Transverse colon (tissue), 4 donors: Measurements from ENCODE around the gene CHIT1. TPM values are rescaled to one million over a fixed set of nuclear protein-coding genes. Genes with fewer than 3 reads are reported as not detected.
"Not testable (repeated sequence)": the region's sequence is repeated elsewhere in the genome, so short reads cannot be mapped to it uniquely, and the experiment has no call there.

Source experiments
- DNase-seq: peaks from one replicate; pipeline ENCODE4 v3.0.0-alpha.2; 2019
- H3K27ac ChIP-seq, 4 donors: fragments of 200-600 bp; sonication (generic); 2 replicates each; pipeline ENCODE4 v1.5.1; 2016 to 2018; ENCODE audit warnings: inconsistent platforms in 4 of 4
- H3K27me3 ChIP-seq: fragments of 200-600 bp; sonication (generic); 2 replicates; pipeline ENCODE4 v1.5.1; 2017; ENCODE audit warnings: inconsistent platforms
- H3K36me3 ChIP-seq, 4 donors: fragments of 200-600 bp; sonication (generic); 2 replicates each; pipeline ENCODE4 v1.5.1; 2017 to 2019; ENCODE audit warnings: inconsistent platforms in 4 of 4
- H3K4me1 ChIP-seq, 4 donors: fragments of 200-600 bp; sonication (generic); 2 replicates each; pipeline ENCODE4 v1.5.1; 2017 to 2020; ENCODE audit warnings: inconsistent platforms in 4 of 4
- H3K4me3 ChIP-seq, 4 donors: fragments of 200-600 bp; sonication (generic); 1 replicate in 1 of 4; 2 replicates in 3 of 4; pipeline versions ENCODE4 v1.5.1 to v1.6.1; 2017 to 2019; ENCODE audit warnings: inconsistent platforms in 4 of 4
- H3K9me3 ChIP-seq, 2 donors: fragments of 200-600 bp; sonication (generic); 2 replicates each; pipeline ENCODE4 v1.5.1; 2017 to 2019; ENCODE audit warnings: inconsistent platforms in 2 of 2
- EP300 ChIP-seq: sonication (generic); formaldehyde crosslinking; IDR thresholded peaks from one replicate; pipeline ENCODE4 v1.6.1; 2017; ENCODE audit warnings: antibody characterized with exemption, low read depth
- POLR2A ChIP-seq: fragments of 450-650 bp; IDR thresholded peaks from one replicate; pipeline ENCODE4 v1.6.1; 2016; ENCODE audit warnings: antibody characterized with exemption, mild to moderate bottlenecking, moderate library complexity
- POLR2AphosphoS5 ChIP-seq, 3 donors: sonication (generic); formaldehyde crosslinking; IDR thresholded peaks; one replicate each; pipeline ENCODE4 v1.6.1; 2016; ENCODE audit warnings: antibody characterized with exemption in 3 of 3
- WGBS, 2 donors: methylation state at CpG; one replicate each; pipeline ENCODE4 v1.1.5; 2018; ENCODE audit warnings: low coverage in 1 of 2; 5-methylcytosine and 5-hydroxymethylcytosine counted together
- in situ Hi-C, 4 donors: fragments of 200-750 bp; cut with MboI; loops; one replicate each; pipeline versions ENCODE4 v1.15.0 to v1.15.1; 2017; ENCODE audit warnings: low sequenced_read_pairs in 3 of 4, low pct_ligation_motif_present in 1 of 4, low pct_unique_long_range_greater_than_20kb in 1 of 4
- intact Hi-C: fragments of 100-400 bp; cut with DNase I; formaldehyde crosslinking; loops from one replicate; pipeline ENCODE4 v1.15.1; 2023; ENCODE audit warnings: low total_unique reads
- total RNA-seq, 4 donors: library from RNA; depleted of rRNA; stranded (reverse); fragments of >200 nt; gene quantifications; one replicate each; pipeline ENCODE4 v1.1.0, GENCODE V29; 2016
- TF ChIP-seq, protein P1 (sequence below), 5 experiments: fragments of 200-600 bp in 3 of 5; fragments of 450-650 bp in 2 of 5; sonication (generic) in 3 of 5; IDR thresholded peaks; 1 replicate in 2 of 5; 2 replicates in 3 of 5; pipeline ENCODE4 v1.5.1; 2016 to 2017; ENCODE audit warnings: antibody characterized with exemption in 5 of 5, inconsistent platforms in 3 of 5, mild to moderate bottlenecking in 2 of 5, moderate library complexity in 1 of 5

CHIT1 gene
- total RNA-seq, 4 donors from 2014 or later, result 0.79 TPM; not detected in 3

DNA sequence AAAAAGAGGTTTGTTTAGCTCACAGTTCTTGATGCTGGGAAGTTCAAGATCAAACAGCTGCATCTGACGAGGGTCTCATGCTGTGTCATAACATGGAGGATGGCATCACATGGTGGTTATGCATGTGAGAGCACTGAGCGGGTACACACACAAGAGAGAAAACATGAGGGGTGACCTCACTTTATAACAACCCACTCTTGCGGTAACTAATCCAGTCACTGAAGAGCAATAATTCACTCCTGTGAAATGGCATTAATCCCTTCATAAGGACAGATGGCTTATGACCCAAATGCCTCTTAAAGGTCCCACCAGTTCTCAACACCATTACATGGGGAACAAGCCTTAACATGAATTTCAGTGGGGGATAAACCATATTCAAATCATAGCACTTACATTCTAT, 23.2 kb upstream of the CHIT1 start:
- TF ChIP-seq POLR2AphosphoS5 (IDR thresholded peaks at IDR 0.05) (no peak), EP300 (no peak), POLR2A (no peak)
- TF ChIP-seq, protein P1, sequence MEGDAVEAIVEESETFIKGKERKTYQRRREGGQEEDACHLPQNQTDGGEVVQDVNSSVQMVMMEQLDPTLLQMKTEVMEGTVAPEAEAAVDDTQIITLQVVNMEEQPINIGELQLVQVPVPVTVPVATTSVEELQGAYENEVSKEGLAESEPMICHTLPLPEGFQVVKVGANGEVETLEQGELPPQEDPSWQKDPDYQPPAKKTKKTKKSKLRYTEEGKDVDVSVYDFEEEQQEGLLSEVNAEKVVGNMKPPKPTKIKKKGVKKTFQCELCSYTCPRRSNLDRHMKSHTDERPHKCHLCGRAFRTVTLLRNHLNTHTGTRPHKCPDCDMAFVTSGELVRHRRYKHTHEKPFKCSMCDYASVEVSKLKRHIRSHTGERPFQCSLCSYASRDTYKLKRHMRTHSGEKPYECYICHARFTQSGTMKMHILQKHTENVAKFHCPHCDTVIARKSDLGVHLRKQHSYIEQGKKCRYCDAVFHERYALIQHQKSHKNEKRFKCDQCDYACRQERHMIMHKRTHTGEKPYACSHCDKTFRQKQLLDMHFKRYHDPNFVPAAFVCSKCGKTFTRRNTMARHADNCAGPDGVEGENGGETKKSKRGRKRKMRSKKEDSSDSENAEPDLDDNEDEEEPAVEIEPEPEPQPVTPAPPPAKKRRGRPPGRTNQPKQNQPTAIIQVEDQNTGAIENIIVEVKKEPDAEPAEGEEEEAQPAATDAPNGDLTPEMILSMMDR (IDR thresholded peaks at IDR 0.05), result no peak
- H3K4me1 ChIP-seq, result no peaks in the 10 kb centered on the region
- in situ Hi-C loops, result loop anchor here in 1 of 4 donors (25.0 kb wide), 1 partner anchor 185 kb away; no protein-coding TSS in a partner anchor

DNA sequence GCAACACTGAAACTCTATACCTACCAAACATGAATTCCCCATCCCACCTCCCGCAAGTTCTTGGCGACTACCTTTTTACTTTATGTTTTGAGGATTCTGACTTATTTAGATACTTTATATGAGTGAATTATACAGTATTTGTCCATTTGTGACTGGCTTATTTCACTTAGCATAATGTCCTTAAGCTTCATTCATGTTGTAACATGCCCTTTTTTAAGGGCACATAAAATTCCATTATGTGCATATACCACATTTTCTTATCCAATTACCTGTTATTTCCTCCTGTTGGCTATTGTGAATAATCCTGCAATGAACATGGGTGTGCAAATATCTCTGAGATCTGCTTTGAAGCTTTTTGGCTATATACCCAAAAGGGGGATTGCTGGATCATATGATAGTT, 22.0 kb upstream of the CHIT1 start:
- peaks cover 24% of the 10 kb centered on the region for H3K27me3 ChIP-seq
- intact Hi-C loops (no loop called here), in situ Hi-C loops (loop anchor here in 1 of 4 donors (25.0 kb wide), 1 partner anchor 186 kb away; no protein-coding TSS in a partner anchor)
- H3K9me3 ChIP-seq, result no peaks in the 10 kb centered on the region
- H3K27ac ChIP-seq, result no peak overlapping the region
- 90 to 96% methylated on average over 2 of the region's 2 CpGs for WGBS, 2 donors
- H3K4me1 ChIP-seq, result no peaks in the 10 kb centered on the region
- no peak overlapping the region for H3K4me3 ChIP-seq
- no peak for DNase-seq
- H3K36me3 ChIP-seq, result no peaks in the 10 kb centered on the region
- no peak for TF ChIP-seq POLR2AphosphoS5 (IDR thresholded peaks at IDR 0.05)
- no peak for TF ChIP-seq POLR2A
- TF ChIP-seq EP300, result no peak
- TF ChIP-seq, protein P1 (IDR thresholded peaks at IDR 0.05), result no peak

More for the DNA sequence above, 23.2 kb upstream of the CHIT1 start:
- Histone ChIP-seq H3K27me3 (peaks cover 24% of the 10 kb centered on the region), H3K4me3 (no peak overlapping the region), H3K27ac (no peak overlapping the region), H3K9me3 (no peaks in the 10 kb centered on the region), H3K36me3 (no peaks in the 10 kb centered on the region)
- intact Hi-C loops, result no loop called here
- WGBS, 2 donors, result 81 to 93% methylated on average over 2 to 3 of the region's 3 CpGs
- DNase-seq, result no peak

DNA sequence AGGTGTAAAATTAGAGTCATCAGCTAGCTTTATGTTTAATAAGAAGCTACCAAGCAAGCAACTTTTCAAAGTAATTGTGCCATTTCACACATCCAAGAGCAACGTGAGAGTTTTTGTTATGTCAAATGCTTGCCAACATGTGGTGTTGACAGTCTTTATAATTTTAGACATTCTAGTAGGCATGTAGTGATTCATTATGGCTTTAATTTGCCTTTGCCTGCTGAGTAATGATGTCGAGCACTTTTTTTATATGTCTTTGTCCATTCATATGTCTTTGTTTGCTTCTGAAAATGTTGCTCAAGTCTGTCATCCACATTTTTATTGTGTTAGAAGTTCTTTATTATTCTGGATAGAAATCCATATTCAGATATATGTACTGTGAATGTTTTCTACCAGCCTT, 21.4 kb upstream of the CHIT1 start:
- no peak for DNase-seq
- Histone ChIP-seq H3K4me3 (no peak overlapping the region), H3K9me3 (no peaks in the 10 kb centered on the region), H3K27me3 (peaks cover 23% of the 10 kb centered on the region), H3K4me1 (no peaks in the 10 kb centered on the region), H3K27ac (no peak overlapping the region), H3K36me3 (no peaks in the 10 kb centered on the region)
- intact Hi-C loops, result no loop called here
- 20 to 40% methylated on average over 2 of the region's 2 CpGs for WGBS, 2 donors
- in situ Hi-C loops, result loop anchor here in 1 of 4 donors (25.0 kb wide), 1 partner anchor 186 kb away; no protein-coding TSS in a partner anchor
- TF ChIP-seq POLR2AphosphoS5 (IDR thresholded peaks at IDR 0.05) (no peak), POLR2A (no peak), EP300 (no peak)
- TF ChIP-seq, protein P1 (IDR thresholded peaks at IDR 0.05), result no peak

DNA sequence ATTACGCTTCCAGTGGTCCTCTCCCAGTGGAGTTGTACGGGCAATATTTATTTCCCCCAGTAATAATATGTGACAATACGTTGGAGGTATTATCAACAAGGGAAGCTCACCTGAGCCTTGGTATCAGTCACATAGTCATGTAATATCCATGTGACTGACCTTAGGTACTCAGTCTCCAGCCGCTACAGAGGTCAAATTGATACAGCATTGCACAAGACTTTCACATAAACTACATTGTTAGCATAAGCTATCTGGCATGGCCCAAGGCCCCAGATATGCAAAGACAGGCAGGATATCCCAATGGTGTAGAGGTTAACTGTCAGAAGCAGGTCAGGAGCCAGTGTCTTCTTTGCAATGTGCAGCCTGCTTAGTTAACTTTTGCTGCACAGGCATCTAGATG, 15.3 kb upstream of the CHIT1 start:
- DNase-seq, result no peak
- Histone ChIP-seq H3K9me3 (no peaks in the 10 kb centered on the region), H3K27me3 (peaks cover 20% of the 10 kb centered on the region), H3K4me1 (no peaks in the 10 kb centered on the region), H3K4me3 (no peak overlapping the region), H3K27ac (no peak overlapping the region), H3K36me3 (no peaks in the 10 kb centered on the region)
- WGBS, 2 donors, result 61 to 67% methylated on average over 3 to 4 of the region's 4 CpGs
- in situ Hi-C loops (loop anchor here in 1 of 4 donors (25.0 kb wide), 1 partner anchor 468 kb away; no protein-coding TSS in a partner anchor), intact Hi-C loops (no loop called here)
- TF ChIP-seq POLR2AphosphoS5 (IDR thresholded peaks at IDR 0.05) (no peak), EP300 (no peak), POLR2A (no peak)
- TF ChIP-seq, protein P1 (IDR thresholded peaks at IDR 0.05), result no peak

DNA sequence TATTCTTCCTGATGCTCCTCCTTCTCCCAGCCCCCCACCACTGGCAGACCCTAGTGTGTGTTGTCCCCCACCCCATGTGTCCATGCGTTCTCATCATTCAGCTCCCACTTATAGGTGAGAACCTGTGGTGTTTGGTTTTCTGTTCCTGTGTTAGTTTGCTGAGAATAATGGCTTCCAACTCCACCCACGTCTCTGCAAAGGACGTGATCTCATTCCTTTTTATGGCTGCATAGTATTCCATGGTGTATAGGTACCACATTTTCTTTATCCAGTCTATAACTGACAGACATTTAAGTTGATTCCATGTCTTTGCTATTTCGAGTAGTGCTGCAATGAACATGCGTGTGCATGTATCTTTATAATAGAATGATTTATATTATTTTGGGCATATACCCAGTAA, 12.2 kb upstream of the CHIT1 start:
- H3K4me3 ChIP-seq, intact Hi-C loops, H3K4me1 ChIP-seq, H3K9me3 ChIP-seq, DNase-seq, H3K36me3 ChIP-seq, H3K27ac ChIP-seq: not testable (repeated sequence)
- in situ Hi-C loops, result loop anchor here in 1 of 4 donors (25.0 kb wide), 1 partner anchor 471 kb away; no protein-coding TSS in a partner anchor
- peaks cover 20% of the 10 kb centered on the region for H3K27me3 ChIP-seq
- WGBS, 2 donors, result 81 to 82% methylated on average over 5 of the region's 5 CpGs
